Progenitor cell of endocrine pancreas (in vitro differentiated cells): ENCODE measurements around the gene METTL8. TPM values are rescaled to one million over a fixed set of nuclear protein-coding genes. Genes with fewer than 3 reads are reported as not detected.

Source experiments
- DNase-seq: peaks from one replicate; pipeline ENCODE4 v3.0.0; 2021; ENCODE audit warnings: low spot score; ENCODE audit not compliant: unreplicated experiment
- H3K27ac Mint-ChIP-seq: 2 replicates; pipeline ENCODE4 v1.8.0; 2021; ENCODE audit warnings: mild to moderate bottlenecking, moderate library complexity, mixed read lengths
- H3K27me3 Mint-ChIP-seq: 2 replicates; pipeline ENCODE4 v1.8.0; 2021; ENCODE audit warnings: mixed read lengths
- H3K36me3 Mint-ChIP-seq: 2 replicates; pipeline ENCODE4 v1.8.0; 2022; ENCODE audit warnings: mixed read lengths; ENCODE audit not compliant: insufficient read depth
- H3K4me1 Mint-ChIP-seq: 2 replicates; pipeline ENCODE4 v1.8.0; 2021; ENCODE audit warnings: low read depth, mixed read lengths
- H3K4me3 Mint-ChIP-seq: 2 replicates; pipeline ENCODE4 v1.8.0; 2021; ENCODE audit warnings: low read depth, mild to moderate bottlenecking, moderate library complexity, mixed read lengths
- H3K9me3 Mint-ChIP-seq: 2 replicates; pipeline ENCODE4 v1.8.0; 2021; ENCODE audit warnings: low read depth, mixed read lengths
- CTCF ChIP-seq: fragments of 200-600 bp; sonication (generic); IDR thresholded peaks from one replicate; pipeline ENCODE4 v1.5.0; 2021; ENCODE audit warnings: antibody characterized with exemption, mild to moderate bottlenecking; ENCODE audit not compliant: unreplicated experiment
- total RNA-seq: library from RNA; stranded (reverse); gene quantifications from 2 replicates; pipeline ENCODE4 v1.2.1, GENCODE V29; 2021

Gene METTL8
- total RNA-seq, 1 donor from 2014 or later = 26.9 TPM

GRCh38 chr2:171323971-171324528 lies 109.7 kb downstream of the METTL8 start:
- Mint-ChIP-seq H3K27ac (no peak overlapping the region), H3K27me3 (peaks cover 13% of the 10 kb centered on the region), H3K9me3 (no peaks in the 10 kb centered on the region), H3K36me3 (peaks cover 5% of the 10 kb centered on the region), H3K4me1 (peaks cover 7% of the 10 kb centered on the region), H3K4me3 (no peak overlapping the region)
- no peak for TF ChIP-seq CTCF
- no peak for DNase-seq

GRCh38 chr2:171322928-171323327 lies 110.9 kb downstream of the METTL8 start:
- Mint-ChIP-seq H3K9me3 (no peaks in the 10 kb centered on the region), H3K4me1 (peaks cover 8% of the 10 kb centered on the region), H3K27ac (no peak overlapping the region), H3K27me3 (peaks cover 13% of the 10 kb centered on the region), H3K36me3 (peaks cover 5% of the 10 kb centered on the region), H3K4me3 (no peak overlapping the region)
- no peak for DNase-seq
- TF ChIP-seq CTCF = no peak

- no peak for DNase-seq
- no peak overlapping the region for H3K27ac Mint-ChIP-seq
- no peaks in the 10 kb centered on the region for H3K9me3 Mint-ChIP-seq
- H3K4me3 Mint-ChIP-seq = no peak overlapping the region
- no peak for TF ChIP-seq CTCF
- peaks cover 5% of the 10 kb centered on the region for H3K36me3 Mint-ChIP-seq
- H3K4me1 Mint-ChIP-seq = peaks cover 7% of the 10 kb centered on the region
- peaks cover 16% of the 10 kb centered on the region for H3K27me3 Mint-ChIP-seq
These were observed 113.1 kb downstream of the METTL8 start for GRCh38 chr2:171320731-171321130.

GRCh38 chr2:171320208-171320621 lies 113.6 kb downstream of the METTL8 start:
- no peak for DNase-seq
- Mint-ChIP-seq H3K4me1 (peaks cover 7% of the 10 kb centered on the region), H3K27ac (no peak overlapping the region)

GRCh38 chr2:171319164-171319810 lies 114.5 kb downstream of the METTL8 start:
- Mint-ChIP-seq H3K9me3 (no peaks in the 10 kb centered on the region), H3K27ac (no peak overlapping the region), H3K4me3 (no peak overlapping the region), H3K4me1 (peaks cover 7% of the 10 kb centered on the region), H3K36me3 (peaks cover 5% of the 10 kb centered on the region), H3K27me3 (peaks cover 16% of the 10 kb centered on the region)
- no peak for DNase-seq
- no peak for TF ChIP-seq CTCF

More at GRCh38 chr2:171320208-171320621, 113.6 kb downstream of the METTL8 start:
- H3K4me3 Mint-ChIP-seq = no peak overlapping the region
- peaks cover 16% of the 10 kb centered on the region for H3K27me3 Mint-ChIP-seq
- peaks cover 5% of the 10 kb centered on the region for H3K36me3 Mint-ChIP-seq
- TF ChIP-seq CTCF = no peak
- no peaks in the 10 kb centered on the region for H3K9me3 Mint-ChIP-seq
